ENCODE data around the gene ZNF518A. TPM values are rescaled to one million over a fixed set of nuclear protein-coding genes. Genes with fewer than 3 reads are reported as not detected.

Gene ZNF518A
- total RNA-seq, 3 donors from 2014 or later: 32.0 to 52.2 (median 34.0) TPM

GRCh38 chr10:96136810-96137209 is 6.7 kb downstream of the ZNF518A start:
- intact Hi-C loops (cut with DNase I, micrococcal nuclease): no loop called here
- no peaks in the 10 kb centered on the region for H3K4me1 ChIP-seq (ENCODE audit: low read depth)
- TF ChIP-seq CTCF (IDR thresholded peaks at IDR 0.05): no peak
- DNase-seq (no peak), ATAC-seq (no peak)
- no peak overlapping the region for H3K4me3 ChIP-seq
- no peaks in the 10 kb centered on the region for H3K36me3 ChIP-seq (ENCODE audit: low read depth)
- H3K9me3 ChIP-seq: no peaks in the 10 kb centered on the region

GRCh38 chr10:96137567-96137966 is 7.5 kb downstream of the ZNF518A start:
- ATAC-seq (no peak), DNase-seq (no peak)
- Histone ChIP-seq H3K4me1 (ENCODE audit: low read depth) (no peaks in the 10 kb centered on the region), H3K9me3 (no peaks in the 10 kb centered on the region), H3K4me3 (no peak overlapping the region), H3K36me3 (ENCODE audit: low read depth) (no peaks in the 10 kb centered on the region)
- intact Hi-C loops (cut with DNase I, micrococcal nuclease): no loop called here
- TF ChIP-seq CTCF (IDR thresholded peaks at IDR 0.05): no peak

GRCh38 chr10:96138102-96138501 is 8.0 kb downstream of the ZNF518A start:
- Histone ChIP-seq H3K36me3 (ENCODE audit: low read depth) (no peaks in the 10 kb centered on the region), H3K4me3 (no peak overlapping the region), H3K9me3 (no peaks in the 10 kb centered on the region), H3K4me1 (ENCODE audit: low read depth) (no peaks in the 10 kb centered on the region)
- DNase-seq: no peak
- intact Hi-C loops (cut with DNase I, micrococcal nuclease): no loop called here
- TF ChIP-seq CTCF (IDR thresholded peaks at IDR 0.05): no peak
- no peak for ATAC-seq

- no peak for TF ChIP-seq CTCF (IDR thresholded peaks at IDR 0.05)
- intact Hi-C loops (cut with DNase I, micrococcal nuclease): no loop called here
- H3K9me3 ChIP-seq: no peaks in the 10 kb centered on the region
- DNase-seq (no peak), ATAC-seq (no peak)
- no peaks in the 10 kb centered on the region for H3K4me1 ChIP-seq (ENCODE audit: low read depth)
- no peak overlapping the region for H3K4me3 ChIP-seq
- no peaks in the 10 kb centered on the region for H3K36me3 ChIP-seq (ENCODE audit: low read depth)
Measured at GRCh38 chr10:96152437-96152836, 22.3 kb downstream of the ZNF518A start.

GRCh38 chr10:96153070-96153469 is 23.0 kb downstream of the ZNF518A start:
- H3K9me3 ChIP-seq: no peaks in the 10 kb centered on the region
- TF ChIP-seq CTCF (IDR thresholded peaks at IDR 0.05): no peak
- no peaks in the 10 kb centered on the region for H3K4me1 ChIP-seq (ENCODE audit: low read depth)
- ATAC-seq (no peak), DNase-seq (no peak)
- intact Hi-C loops (cut with DNase I, micrococcal nuclease): no loop called here
- no peaks in the 10 kb centered on the region for H3K36me3 ChIP-seq (ENCODE audit: low read depth)
- H3K4me3 ChIP-seq: no peak overlapping the region

GRCh38 chr10:96165726-96166125 is 35.6 kb downstream of the ZNF518A start:
- no peak for DNase-seq
- no peaks in the 10 kb centered on the region for H3K36me3 ChIP-seq (ENCODE audit: low read depth)
- TF ChIP-seq CTCF (IDR thresholded peaks at IDR 0.05): no peak
- no peak for ATAC-seq
- intact Hi-C loops (cut with DNase I, micrococcal nuclease): no loop called here
- peaks cover 20% of the 10 kb centered on the region for H3K9me3 ChIP-seq
- H3K4me1 ChIP-seq (ENCODE audit: low read depth): no peaks in the 10 kb centered on the region
- H3K4me3 ChIP-seq: no peak overlapping the region
